Activated CD4-positive, alpha-beta T cell treated with anti-CD3 and anti-CD28 coated beads, Interleukin-10, Interleukin-2, amounts not matched to agents 100 ng/mL and 50 ng/mL, durations not matched to agents 16 hours and 8 hours (primary cell): Measurements from ENCODE around the gene STRIP1.

Source experiments
- DNase-seq: peaks from one replicate; pipeline ENCODE4 v3.0.0-alpha.2; 2020

Gene STRIP1, protein sequence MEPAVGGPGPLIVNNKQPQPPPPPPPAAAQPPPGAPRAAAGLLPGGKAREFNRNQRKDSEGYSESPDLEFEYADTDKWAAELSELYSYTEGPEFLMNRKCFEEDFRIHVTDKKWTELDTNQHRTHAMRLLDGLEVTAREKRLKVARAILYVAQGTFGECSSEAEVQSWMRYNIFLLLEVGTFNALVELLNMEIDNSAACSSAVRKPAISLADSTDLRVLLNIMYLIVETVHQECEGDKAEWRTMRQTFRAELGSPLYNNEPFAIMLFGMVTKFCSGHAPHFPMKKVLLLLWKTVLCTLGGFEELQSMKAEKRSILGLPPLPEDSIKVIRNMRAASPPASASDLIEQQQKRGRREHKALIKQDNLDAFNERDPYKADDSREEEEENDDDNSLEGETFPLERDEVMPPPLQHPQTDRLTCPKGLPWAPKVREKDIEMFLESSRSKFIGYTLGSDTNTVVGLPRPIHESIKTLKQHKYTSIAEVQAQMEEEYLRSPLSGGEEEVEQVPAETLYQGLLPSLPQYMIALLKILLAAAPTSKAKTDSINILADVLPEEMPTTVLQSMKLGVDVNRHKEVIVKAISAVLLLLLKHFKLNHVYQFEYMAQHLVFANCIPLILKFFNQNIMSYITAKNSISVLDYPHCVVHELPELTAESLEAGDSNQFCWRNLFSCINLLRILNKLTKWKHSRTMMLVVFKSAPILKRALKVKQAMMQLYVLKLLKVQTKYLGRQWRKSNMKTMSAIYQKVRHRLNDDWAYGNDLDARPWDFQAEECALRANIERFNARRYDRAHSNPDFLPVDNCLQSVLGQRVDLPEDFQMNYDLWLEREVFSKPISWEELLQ

GRCh38 chr1:110034451-110035235 is at the start of gene STRIP1:
TSS of gene STRIP1 (plus strand) at chr1:110034624. CDS start at chr1:110034638, 14 bp downstream.
- DNase-seq = peak; percentile 96

DNA sequence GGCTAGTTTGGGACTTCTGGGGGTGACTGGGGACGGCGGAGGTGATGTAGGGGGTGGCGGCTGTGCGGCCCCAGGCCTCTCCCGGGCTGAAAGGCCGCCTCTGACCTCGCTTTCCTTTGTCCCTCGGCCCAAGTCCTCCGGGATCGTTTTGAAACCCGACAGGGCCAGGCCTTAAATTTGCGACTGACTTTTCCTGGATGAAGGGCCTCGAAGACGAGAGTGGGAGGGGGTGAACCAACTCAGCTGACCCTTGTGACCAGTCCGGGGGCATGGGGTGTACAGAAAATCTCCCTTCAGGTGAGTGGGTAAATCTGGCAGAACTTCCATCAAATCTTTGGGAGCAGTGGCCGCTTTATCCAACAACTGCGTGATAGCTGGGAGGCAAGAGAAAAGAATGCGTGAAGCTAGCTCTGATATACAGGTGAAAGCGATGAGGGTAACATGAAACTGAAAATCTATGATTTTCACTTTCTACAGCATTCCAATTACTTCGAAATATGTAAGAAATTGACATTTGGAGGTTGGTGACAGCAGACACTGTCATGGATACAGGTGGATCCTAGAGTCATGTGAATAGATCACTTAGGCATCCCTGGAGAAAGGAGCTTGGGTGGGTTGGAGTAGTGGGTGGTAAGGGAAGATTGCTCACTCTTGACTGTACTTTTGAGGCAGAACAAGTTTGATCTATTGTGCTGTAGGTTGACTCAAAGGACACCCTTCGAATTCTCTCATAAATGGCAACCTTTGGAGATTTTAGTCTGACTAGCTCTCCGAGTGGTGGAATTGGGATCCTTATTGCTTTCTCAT is 49.0 kb upstream of the STRIP1 start:
- DNase-seq = no peak

DNA sequence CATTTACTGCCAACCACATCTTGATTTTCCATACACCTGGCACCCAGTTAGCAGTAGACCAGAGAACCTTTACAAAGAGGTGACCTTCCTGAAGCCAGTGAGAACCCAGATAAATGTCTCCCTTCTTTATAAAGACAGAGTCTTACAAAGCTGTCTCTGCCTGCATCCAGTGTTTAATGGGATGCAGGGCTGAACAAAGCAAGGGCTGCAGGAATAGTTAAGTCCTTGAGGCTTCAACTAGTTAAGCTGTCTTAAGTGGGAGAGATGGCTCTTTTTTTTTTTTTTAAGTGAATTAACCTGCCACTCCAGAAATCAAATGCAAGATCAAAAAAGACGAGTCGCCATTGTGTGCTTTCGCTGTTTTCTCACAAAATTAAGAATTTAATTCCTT is 48.4 kb upstream of the STRIP1 start:
- no peak for DNase-seq

- DNase-seq = no peak
Observed at GRCh38 chr1:109988349-109988914, 46.0 kb upstream of the STRIP1 start.

GRCh38 chr1:109989506-109990301 is 44.7 kb upstream of the STRIP1 start:
- no peak for DNase-seq

DNA sequence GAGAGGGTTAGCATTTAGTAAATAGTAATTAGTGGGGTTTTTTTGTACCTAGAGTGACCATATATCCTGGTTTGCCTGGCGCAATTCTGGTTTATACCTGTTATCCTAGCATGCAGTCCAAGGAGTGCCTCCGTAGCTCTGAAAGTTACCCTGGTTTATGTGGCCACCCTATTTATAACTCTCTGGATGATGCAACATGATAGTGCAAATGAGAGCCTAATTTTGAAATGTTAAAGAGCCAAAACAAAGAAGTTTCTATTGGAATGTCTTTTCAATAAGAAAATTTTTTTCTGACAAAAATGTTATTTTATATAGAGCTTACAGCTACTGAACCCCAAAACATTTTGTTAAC is 44.1 kb upstream of the STRIP1 start:
- no peak for DNase-seq

DNA sequence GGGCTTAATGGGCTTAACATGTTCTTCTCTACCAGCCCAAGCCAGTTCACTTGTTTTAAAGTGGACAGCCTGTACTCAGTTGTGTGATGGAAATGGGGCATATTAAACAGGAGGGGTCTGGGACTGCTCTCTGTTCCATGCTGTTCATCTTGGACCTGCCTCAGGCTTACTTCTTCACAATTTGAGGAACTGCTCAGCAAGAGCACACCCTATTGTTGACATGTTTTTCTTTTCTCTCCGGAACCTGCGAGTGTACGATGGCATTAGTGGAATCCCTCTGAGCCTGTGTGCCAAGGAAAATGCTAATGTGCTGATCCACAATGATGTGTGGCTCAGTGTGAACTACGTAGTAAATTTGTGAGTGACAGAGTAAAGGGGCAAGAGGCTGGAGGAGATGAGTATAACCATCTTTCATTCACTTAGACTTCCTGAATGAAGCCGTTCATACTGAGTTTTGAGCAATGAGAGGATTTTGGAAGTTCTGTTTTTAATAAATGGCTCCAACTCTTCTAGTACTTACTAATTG is 43.0 kb upstream of the STRIP1 start:
- DNase-seq = no peak

GRCh38 chr1:109993885-109994284 is 40.5 kb upstream of the STRIP1 start:
- DNase-seq = peak; percentile 44

DNA sequence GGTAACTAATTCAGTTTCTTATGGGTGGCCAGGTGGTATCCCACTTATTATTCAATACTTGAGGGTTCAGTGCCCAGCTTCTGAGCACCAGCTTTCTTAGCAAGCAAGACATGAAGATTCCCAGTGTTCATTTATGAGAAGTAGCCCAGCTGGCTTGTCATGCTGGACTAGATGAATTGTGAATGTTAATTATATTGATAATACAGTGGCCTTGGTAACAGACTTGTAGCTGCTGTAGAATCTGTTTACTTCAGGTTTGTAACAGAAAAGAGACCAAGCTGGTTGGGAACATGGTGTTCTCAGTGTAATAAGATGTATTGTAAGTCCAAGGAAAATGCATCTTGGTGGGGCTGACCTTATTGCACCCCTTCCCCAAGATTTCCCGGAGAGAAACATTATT is 39.8 kb upstream of the STRIP1 start:
- DNase-seq = no peak

DNA sequence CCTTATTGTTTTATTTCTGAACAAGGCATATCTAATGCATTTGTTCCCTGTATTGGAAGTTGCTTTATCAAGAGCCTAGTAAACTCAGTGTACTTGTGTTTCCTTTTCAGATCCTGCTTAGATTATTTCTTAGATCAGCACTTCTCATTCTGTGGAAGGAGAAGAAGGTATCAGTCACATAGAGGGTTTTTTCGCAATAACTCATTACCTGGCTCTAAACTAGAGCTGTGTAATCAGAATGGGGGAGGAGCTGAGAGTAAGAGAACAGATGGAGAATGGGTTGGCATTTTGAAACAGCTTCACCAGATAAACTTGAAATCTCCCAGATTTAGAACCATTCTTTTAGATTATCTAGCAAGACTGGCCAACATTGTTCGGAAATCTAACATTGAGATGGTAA is 38.9 kb upstream of the STRIP1 start:
- DNase-seq = peak; percentile 25

DNA sequence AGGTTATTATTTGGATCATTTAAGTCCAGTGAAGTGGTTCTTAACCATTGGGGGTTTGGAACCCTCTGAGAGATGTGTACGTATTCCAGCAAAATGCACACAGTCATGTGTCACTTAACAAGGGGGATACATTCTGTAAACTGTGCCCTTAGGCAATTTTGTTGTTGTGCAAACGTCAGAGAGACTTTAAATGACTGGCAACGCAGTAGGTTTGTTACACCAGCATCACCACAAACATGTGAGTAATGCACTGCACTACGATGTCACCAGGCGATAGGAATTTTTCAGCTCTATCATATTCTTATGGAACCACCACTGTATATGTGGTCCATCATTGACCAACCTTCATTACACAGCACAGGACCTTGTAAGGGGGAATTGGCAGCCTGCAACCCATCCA is 37.9 kb upstream of the STRIP1 start:
- no peak for DNase-seq

DNA sequence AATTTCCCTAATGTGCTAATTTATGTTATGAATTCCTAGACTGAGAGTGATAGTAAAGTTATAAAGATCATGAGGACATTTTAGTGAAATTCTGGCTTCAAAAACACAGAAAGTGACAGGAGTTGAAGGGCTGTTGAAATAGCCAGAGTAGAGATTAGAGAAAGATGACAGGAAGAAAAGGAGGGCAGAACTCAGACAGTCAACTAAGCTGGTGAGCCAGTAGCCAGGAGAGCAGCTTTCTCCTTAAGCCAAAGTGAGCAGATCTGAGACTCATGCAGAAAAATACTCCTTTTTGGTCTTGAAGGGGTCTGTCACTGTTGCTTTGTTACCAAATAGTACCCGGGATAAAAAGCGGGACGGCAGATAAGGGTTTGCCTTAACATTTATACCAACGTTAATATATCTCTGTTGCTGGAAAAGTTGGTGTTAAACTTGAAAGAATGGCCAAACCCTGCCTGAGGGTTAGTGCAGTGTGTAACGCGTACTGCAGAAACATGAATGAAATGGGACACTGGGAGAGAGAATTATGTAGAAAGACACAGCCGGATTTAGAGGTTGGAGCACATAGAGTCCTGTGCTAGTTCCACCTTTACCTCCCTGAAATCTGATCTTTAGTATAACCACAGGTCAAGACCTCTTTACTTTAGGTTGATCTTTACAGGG is 37.1 kb upstream of the STRIP1 start:
- DNase-seq = no peak

DNA sequence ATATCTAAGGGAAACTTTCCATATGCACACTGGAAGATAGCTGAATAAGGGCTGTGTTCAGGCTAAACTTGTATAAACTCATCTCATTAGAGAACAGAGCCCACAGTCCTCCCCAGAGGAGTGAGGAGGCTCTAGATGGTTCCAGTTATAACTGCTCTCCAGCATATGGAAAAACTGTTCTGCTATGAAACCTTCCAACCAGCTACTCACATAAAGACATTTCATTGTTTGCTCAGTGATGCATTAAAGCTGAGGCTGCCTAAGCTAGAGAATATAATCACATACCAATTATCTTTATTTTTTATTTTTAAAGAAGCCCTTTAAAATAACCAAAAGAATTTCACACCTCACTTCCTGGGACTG is 36.6 kb upstream of the STRIP1 start:
- no peak for DNase-seq

- no peak for DNase-seq
Observed at GRCh38 chr1:110002695-110003094, 31.7 kb upstream of the STRIP1 start.

DNA sequence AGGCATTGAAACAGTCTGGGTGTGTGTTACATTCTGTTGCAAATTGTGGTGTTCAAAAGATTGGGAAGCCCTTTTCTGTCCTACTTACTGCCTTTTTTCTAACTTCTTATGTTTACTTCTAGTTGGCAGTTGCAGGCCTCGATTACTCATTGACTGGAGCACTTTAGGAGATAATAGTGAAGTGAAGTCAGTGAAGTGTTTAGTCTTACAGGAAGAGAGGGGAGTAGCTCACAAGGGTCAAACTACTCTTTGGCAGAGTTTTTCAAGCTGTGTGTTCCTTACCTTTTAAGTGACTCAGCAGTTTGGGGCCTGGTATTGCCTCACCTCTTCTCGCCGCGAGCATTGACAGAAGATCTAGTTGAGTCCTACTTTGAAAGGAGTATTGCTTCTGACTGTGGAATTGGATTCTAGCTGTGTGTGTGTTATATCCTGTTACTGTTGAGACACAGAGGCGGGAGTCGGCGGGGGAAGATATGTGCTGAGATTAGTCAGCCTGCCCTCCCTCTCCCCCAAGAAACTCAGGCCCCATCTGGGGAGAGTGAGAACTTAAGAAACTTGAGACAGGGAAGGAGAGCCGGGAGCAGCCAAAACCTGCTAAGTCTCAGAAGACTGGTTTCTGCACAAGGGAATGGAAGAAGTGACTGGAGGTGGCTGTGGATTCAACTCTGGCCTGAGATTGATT is 30.5 kb upstream of the STRIP1 start:
- peak; percentile 76 for DNase-seq

DNA sequence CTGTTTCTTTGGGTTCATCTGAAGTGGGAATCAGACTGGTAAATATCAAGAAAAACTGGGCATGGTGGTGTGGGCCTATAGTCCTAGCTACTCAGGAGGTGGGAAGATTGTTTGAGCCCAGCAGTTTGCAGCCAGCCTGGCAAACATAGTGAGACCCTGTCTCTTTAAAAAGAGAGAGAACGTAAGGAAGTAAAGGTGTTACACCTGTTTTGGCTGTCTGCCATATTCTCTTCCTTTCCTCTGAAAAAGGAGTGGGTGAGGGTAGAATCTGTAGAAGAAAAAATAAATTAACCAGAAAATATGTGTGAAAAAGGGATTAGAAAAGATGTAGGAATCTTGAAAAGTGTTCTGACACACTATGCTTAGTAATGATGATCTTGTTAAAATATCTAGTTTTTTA is 29.8 kb upstream of the STRIP1 start:
- DNase-seq = no peak

GRCh38 chr1:110005971-110006370 is 28.5 kb upstream of the STRIP1 start:
- no peak for DNase-seq

- no peak for DNase-seq
Observed at GRCh38 chr1:110006516-110006915, 27.9 kb upstream of the STRIP1 start.

DNA sequence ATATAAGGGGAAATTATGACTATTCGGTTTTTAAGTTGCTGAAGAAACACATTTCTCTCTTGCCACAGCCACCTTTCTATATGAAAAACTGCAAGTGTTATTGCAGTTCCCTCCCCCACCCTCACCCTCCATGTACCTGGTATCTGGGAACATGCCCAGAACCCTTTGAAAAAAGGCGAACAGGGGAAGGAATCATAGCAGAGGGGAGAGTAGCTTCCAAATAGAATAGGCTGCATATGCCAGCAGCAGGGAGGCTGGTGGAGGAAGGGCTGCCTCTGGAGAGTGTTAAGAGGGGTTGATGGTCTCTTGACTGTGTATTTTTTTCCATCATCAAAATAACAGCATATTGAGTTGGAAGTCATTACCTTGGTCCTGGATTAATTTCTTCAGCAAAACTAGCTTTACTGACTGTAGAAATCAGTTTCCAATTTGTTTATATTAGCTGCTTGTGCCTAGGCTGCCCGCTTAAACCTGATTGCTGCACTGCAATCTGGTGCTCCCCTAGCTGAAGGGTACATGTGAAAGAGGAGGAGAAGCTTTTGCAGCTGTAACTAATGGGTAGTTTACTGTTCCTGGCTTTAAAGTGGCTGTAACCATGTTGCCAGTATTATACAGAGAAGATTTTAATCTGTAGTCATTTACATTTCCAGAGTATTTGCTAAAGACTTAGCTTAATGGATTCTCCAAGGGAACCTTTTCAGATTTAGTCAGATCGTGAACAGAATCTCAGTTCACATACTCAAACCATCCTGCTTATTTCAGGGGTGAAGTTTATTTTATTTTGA is 27.2 kb upstream of the STRIP1 start:
- DNase-seq = no peak
